ENCODE data around the gene TYK2.

DNA sequence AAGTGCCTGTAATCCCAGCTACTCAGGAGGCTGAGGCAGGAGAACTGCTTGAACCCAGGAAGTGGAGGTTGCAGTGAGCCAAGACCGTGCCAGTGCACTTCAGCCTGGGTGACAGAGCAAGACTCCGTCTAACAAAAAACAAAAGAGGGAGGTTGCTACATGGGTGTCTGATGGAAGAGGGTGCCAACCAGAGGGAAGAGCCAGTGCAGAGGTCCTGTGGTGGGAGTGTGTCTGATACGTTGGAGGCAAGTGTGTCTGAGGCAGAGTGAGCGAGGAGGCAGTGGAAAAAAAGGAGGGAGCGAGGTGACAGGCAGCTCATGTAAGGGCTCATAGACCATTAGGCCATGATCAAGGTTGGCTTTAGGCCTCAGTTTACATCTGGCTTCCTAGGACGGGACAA lies 46.8 kb upstream of the TYK2 start:
- TF ChIP-seq RAD21 (IDR thresholded peaks at IDR 0.05) (no peak), FOXA1 (IDR thresholded peaks at IDR 0.05) (no peak), YY1 (IDR thresholded peaks at IDR 0.05) (no peak), GABPA (IDR thresholded peaks at IDR 0.05 in 1 of 2, conservative IDR thresholded peaks at IDR 0.05 in 1 of 2) (no peak), RXRA (IDR thresholded peaks at IDR 0.05) (no peak), HNF4G (IDR thresholded peaks at IDR 0.05) (no peak), EGR1 (IDR thresholded peaks at IDR 0.05; ENCODE audit: low read depth in 2 of 2) (no peak), TAF1 (conservative IDR thresholded peaks at IDR 0.05) (no peak), SP1 (IDR thresholded peaks at IDR 0.05) (no peak)
- TF ChIP-seq, protein P1, sequence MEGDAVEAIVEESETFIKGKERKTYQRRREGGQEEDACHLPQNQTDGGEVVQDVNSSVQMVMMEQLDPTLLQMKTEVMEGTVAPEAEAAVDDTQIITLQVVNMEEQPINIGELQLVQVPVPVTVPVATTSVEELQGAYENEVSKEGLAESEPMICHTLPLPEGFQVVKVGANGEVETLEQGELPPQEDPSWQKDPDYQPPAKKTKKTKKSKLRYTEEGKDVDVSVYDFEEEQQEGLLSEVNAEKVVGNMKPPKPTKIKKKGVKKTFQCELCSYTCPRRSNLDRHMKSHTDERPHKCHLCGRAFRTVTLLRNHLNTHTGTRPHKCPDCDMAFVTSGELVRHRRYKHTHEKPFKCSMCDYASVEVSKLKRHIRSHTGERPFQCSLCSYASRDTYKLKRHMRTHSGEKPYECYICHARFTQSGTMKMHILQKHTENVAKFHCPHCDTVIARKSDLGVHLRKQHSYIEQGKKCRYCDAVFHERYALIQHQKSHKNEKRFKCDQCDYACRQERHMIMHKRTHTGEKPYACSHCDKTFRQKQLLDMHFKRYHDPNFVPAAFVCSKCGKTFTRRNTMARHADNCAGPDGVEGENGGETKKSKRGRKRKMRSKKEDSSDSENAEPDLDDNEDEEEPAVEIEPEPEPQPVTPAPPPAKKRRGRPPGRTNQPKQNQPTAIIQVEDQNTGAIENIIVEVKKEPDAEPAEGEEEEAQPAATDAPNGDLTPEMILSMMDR (IDR thresholded peaks at IDR 0.05; ENCODE audit: low read depth, low read length, missing input control): no peak
- TF ChIP-seq, protein P2, sequence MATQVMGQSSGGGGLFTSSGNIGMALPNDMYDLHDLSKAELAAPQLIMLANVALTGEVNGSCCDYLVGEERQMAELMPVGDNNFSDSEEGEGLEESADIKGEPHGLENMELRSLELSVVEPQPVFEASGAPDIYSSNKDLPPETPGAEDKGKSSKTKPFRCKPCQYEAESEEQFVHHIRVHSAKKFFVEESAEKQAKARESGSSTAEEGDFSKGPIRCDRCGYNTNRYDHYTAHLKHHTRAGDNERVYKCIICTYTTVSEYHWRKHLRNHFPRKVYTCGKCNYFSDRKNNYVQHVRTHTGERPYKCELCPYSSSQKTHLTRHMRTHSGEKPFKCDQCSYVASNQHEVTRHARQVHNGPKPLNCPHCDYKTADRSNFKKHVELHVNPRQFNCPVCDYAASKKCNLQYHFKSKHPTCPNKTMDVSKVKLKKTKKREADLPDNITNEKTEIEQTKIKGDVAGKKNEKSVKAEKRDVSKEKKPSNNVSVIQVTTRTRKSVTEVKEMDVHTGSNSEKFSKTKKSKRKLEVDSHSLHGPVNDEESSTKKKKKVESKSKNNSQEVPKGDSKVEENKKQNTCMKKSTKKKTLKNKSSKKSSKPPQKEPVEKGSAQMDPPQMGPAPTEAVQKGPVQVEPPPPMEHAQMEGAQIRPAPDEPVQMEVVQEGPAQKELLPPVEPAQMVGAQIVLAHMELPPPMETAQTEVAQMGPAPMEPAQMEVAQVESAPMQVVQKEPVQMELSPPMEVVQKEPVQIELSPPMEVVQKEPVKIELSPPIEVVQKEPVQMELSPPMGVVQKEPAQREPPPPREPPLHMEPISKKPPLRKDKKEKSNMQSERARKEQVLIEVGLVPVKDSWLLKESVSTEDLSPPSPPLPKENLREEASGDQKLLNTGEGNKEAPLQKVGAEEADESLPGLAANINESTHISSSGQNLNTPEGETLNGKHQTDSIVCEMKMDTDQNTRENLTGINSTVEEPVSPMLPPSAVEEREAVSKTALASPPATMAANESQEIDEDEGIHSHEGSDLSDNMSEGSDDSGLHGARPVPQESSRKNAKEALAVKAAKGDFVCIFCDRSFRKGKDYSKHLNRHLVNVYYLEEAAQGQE (IDR thresholded peaks at IDR 0.05): no peak
- TF ChIP-seq, protein P3, sequence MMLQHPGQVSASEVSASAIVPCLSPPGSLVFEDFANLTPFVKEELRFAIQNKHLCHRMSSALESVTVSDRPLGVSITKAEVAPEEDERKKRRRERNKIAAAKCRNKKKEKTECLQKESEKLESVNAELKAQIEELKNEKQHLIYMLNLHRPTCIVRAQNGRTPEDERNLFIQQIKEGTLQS (IDR thresholded peaks at IDR 0.05): no peak
- TF ChIP-seq, protein P4, sequence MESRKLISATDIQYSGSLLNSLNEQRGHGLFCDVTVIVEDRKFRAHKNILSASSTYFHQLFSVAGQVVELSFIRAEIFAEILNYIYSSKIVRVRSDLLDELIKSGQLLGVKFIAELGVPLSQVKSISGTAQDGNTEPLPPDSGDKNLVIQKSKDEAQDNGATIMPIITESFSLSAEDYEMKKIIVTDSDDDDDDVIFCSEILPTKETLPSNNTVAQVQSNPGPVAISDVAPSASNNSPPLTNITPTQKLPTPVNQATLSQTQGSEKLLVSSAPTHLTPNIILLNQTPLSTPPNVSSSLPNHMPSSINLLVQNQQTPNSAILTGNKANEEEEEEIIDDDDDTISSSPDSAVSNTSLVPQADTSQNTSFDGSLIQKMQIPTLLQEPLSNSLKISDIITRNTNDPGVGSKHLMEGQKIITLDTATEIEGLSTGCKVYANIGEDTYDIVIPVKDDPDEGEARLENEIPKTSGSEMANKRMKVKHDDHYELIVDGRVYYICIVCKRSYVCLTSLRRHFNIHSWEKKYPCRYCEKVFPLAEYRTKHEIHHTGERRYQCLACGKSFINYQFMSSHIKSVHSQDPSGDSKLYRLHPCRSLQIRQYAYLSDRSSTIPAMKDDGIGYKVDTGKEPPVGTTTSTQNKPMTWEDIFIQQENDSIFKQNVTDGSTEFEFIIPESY (IDR thresholded peaks at IDR 0.05): no peak
- TF ChIP-seq, protein P5, sequence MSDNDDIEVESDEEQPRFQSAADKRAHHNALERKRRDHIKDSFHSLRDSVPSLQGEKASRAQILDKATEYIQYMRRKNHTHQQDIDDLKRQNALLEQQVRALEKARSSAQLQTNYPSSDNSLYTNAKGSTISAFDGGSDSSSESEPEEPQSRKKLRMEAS (IDR thresholded peaks at IDR 0.05): no peak

Measured in liver (tissue), 3 donors.